Measurements from ENCODE around the gene CCDC88B. TPM values are rescaled to one million over a fixed set of nuclear protein-coding genes. Genes with fewer than 3 reads are reported as not detected.

Gene CCDC88B
- total and polyA plus RNA-seq, 9 of the 15 experiments (the other 6 are each of a cell fraction or from before 2014, with no cell fraction given) = 0.13 to 18.1 (median 7.9) TPM

DNA sequence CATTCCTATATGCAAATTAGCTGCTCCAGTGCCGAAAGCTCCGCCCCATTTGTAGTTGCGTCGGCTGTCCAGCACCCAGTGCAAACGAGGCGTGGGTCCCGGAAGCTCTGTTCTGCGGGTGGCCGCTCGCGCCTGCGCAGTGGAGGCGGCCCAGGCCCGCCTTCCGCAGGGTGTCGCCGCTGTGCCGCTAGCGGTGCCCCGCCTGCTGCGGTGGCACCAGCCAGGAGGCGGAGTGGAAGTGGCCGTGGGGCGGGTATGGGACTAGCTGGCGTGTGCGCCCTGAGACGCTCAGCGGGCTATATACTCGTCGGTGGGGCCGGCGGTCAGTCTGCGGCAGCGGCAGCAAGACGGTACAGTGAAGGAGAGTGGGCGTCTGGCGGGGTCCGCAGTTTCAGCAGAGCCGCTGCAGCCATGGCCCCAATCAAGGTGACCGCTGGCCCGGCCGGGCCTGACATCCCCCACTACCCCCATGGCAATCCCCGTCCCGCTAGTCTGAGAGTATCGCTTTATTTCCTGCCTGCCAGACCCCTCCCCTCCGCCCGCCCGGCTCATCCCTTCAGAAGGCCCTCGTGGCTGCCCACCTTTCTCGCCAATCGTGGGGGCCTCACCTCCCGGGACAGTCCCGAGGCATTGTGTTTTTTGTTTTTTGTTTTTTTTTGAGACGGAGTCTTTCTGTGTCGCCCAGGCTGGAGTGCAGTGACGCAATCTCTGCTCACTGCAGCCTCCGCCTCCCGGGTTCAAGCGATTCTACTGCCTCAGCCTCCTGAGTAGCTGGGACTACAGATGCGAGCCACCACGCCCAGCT is 21.8 kb upstream of the CCDC88B start, which contains the start of gene PRDX5 (continued):
- TF ChIP-seq, protein P1, sequence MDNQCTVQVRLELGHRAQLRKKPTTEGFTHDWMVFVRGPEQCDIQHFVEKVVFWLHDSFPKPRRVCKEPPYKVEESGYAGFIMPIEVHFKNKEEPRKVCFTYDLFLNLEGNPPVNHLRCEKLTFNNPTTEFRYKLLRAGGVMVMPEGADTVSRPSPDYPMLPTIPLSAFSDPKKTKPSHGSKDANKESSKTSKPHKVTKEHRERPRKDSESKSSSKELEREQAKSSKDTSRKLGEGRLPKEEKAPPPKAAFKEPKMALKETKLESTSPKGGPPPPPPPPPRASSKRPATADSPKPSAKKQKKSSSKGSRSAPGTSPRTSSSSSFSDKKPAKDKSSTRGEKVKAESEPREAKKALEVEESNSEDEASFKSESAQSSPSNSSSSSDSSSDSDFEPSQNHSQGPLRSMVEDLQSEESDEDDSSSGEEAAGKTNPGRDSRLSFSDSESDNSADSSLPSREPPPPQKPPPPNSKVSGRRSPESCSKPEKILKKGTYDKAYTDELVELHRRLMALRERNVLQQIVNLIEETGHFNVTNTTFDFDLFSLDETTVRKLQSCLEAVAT (IDR thresholded peaks at IDR 0.05) = peak in 1 of 2 experiments; percentile 56; a peak in 1 of 4 replicates
- no peak for TF ChIP-seq FOXK1 (CRISPR knock-in tag; IDR thresholded peaks at IDR 0.05; ENCODE audit: borderline replicate concordance)
- TF ChIP-seq, protein P2, sequence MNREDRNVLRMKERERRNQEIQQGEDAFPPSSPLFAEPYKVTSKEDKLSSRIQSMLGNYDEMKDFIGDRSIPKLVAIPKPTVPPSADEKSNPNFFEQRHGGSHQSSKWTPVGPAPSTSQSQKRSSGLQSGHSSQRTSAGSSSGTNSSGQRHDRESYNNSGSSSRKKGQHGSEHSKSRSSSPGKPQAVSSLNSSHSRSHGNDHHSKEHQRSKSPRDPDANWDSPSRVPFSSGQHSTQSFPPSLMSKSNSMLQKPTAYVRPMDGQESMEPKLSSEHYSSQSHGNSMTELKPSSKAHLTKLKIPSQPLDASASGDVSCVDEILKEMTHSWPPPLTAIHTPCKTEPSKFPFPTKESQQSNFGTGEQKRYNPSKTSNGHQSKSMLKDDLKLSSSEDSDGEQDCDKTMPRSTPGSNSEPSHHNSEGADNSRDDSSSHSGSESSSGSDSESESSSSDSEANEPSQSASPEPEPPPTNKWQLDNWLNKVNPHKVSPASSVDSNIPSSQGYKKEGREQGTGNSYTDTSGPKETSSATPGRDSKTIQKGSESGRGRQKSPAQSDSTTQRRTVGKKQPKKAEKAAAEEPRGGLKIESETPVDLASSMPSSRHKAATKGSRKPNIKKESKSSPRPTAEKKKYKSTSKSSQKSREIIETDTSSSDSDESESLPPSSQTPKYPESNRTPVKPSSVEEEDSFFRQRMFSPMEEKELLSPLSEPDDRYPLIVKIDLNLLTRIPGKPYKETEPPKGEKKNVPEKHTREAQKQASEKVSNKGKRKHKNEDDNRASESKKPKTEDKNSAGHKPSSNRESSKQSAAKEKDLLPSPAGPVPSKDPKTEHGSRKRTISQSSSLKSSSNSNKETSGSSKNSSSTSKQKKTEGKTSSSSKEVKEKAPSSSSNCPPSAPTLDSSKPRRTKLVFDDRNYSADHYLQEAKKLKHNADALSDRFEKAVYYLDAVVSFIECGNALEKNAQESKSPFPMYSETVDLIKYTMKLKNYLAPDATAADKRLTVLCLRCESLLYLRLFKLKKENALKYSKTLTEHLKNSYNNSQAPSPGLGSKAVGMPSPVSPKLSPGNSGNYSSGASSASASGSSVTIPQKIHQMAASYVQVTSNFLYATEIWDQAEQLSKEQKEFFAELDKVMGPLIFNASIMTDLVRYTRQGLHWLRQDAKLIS (CRISPR knock-in tag; IDR thresholded peaks at IDR 0.05) = 0 out of 2 replicates have a peak, but pooled peaks have one; percentile 4
- no peak for TF ChIP-seq SETDB1 (IDR thresholded peaks at IDR 0.05; ENCODE audit: low read length)
- TF ChIP-seq TEAD4 (IDR thresholded peaks at IDR 0.05; ENCODE audit: low read length) = no peak
- no peak for TF ChIP-seq TEAD4 (CRISPR knock-in tag; IDR thresholded peaks at IDR 0.05; ENCODE audit: borderline replicate concordance)
- TF ChIP-seq ELF4 (CRISPR knock-in tag; IDR thresholded peaks at IDR 0.05) = no peak
- TF ChIP-seq, protein P3, sequence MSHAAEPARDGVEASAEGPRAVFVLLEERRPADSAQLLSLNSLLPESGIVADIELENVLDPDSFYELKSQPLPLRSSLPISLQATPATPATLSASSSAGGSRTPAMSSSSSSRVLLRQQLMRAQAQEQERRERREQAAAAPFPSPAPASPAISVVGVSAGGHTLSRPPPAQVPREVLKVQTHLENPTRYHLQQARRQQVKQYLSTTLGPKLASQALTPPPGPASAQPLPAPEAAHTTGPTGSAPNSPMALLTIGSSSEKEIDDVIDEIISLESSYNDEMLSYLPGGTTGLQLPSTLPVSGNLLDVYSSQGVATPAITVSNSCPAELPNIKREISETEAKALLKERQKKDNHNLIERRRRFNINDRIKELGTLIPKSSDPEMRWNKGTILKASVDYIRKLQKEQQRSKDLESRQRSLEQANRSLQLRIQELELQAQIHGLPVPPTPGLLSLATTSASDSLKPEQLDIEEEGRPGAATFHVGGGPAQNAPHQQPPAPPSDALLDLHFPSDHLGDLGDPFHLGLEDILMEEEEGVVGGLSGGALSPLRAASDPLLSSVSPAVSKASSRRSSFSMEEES (CRISPR knock-in tag; IDR thresholded peaks at IDR 0.05) = no peak
- TF ChIP-seq ZKSCAN3 (CRISPR knock-in tag; IDR thresholded peaks at IDR 0.05) = no peak
- TF ChIP-seq ARHGAP35 (IDR thresholded peaks at IDR 0.05; ENCODE audit: partially characterized antibody) = peak; percentile 25
- TF ChIP-seq CBX2 (IDR thresholded peaks at IDR 0.05; ENCODE audit: insufficient read depth, low read length, poor library complexity, severe bottlenecking) = no peak
- TF ChIP-seq CBX5 (IDR thresholded peaks at IDR 0.05; ENCODE audit: borderline replicate concordance, low read depth) = no peak
- TF ChIP-seq HOXB6 (CRISPR knock-in tag; IDR thresholded peaks at IDR 0.05; ENCODE audit: borderline replicate concordance) = no peak
- TF ChIP-seq ETS2 (tag; IDR thresholded peaks at IDR 0.05; ENCODE audit: borderline replicate concordance, poor library complexity, severe bottlenecking) = no peak
- TF ChIP-seq, protein P4, sequence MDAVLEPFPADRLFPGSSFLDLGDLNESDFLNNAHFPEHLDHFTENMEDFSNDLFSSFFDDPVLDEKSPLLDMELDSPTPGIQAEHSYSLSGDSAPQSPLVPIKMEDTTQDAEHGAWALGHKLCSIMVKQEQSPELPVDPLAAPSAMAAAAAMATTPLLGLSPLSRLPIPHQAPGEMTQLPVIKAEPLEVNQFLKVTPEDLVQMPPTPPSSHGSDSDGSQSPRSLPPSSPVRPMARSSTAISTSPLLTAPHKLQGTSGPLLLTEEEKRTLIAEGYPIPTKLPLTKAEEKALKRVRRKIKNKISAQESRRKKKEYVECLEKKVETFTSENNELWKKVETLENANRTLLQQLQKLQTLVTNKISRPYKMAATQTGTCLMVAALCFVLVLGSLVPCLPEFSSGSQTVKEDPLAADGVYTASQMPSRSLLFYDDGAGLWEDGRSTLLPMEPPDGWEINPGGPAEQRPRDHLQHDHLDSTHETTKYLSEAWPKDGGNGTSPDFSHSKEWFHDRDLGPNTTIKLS (IDR thresholded peaks at IDR 0.05; ENCODE audit: borderline replicate concordance, low read depth) = peak; percentile 83
- no peak for TF ChIP-seq ZBTB8A (IDR thresholded peaks at IDR 0.05; ENCODE audit: partially characterized antibody)
- TF ChIP-seq ZNF197 (CRISPR knock-in tag; IDR thresholded peaks at IDR 0.05; ENCODE audit: low read depth) = no peak
- TF ChIP-seq RAD21 (CRISPR knock-in tag; conservative IDR thresholded peaks at IDR 0.05 in 1 of 2, IDR thresholded peaks at IDR 0.05 in 1 of 2) = peak; percentile 90 to 91
- no peak for TF ChIP-seq ZNF668 (CRISPR knock-in tag; IDR thresholded peaks at IDR 0.05)
